HEK293T (cell line): ENCODE results near the gene PTN.

Experiments used
- CTCF ChIA-PET: fragments of 350-600 bp; formaldehyde crosslinking; extraction: SDS; loops from one replicate; lab custom pipeline; 2021; ENCODE audit warnings: antibody characterized with exemption, inconsistent platforms; lab: Yijun Ruan, JAX
- POLR2A ChIA-PET: fragments of 350-600 bp; formaldehyde crosslinking; extraction: SDS; loops from one replicate; lab custom pipeline; 2020; ENCODE audit warnings: antibody characterized with exemption, inconsistent platforms; lab: Yijun Ruan, JAX
- DNase-seq: peaks from one replicate; pipeline ENCODE4 v3.0.0; 2012; ENCODE audit warnings: mixed read lengths; ENCODE audit errors: extremely low spot score
- ARNT ChIP-seq: fragments of 450-650 bp; IDR thresholded peaks from 2 replicates; pipeline ENCODE4 v1.6.1; 2017; ENCODE audit warnings: mild to moderate bottlenecking
- BHLHE40 ChIP-seq: fragments of 450-650 bp; IDR thresholded peaks from 2 replicates; pipeline ENCODE4 v1.6.1; 2016; ENCODE audit warnings: mild to moderate bottlenecking, moderate library complexity, borderline replicate concordance
- CTBP1 ChIP-seq: fragments of 450-650 bp; IDR thresholded peaks from 2 replicates; pipeline ENCODE4 v1.6.1; 2016; ENCODE audit warnings: borderline replicate concordance
- ELF4 ChIP-seq: fragments of 450-650 bp; IDR thresholded peaks from 2 replicates; pipeline ENCODE4 v1.6.1; 2017; ENCODE audit warnings: antibody characterized with exemption
- FOXA1 ChIP-seq: fragments of 450-650 bp; IDR thresholded peaks from 2 replicates; pipeline ENCODE4 v1.6.1; 2016; ENCODE audit warnings: mild to moderate bottlenecking
- FOXK2 ChIP-seq: fragments of 450-650 bp; IDR thresholded peaks from 2 replicates; pipeline ENCODE4 v1.6.1; 2016; ENCODE audit warnings: mild to moderate bottlenecking
- FOXM1 ChIP-seq: fragments of 450-650 bp; IDR thresholded peaks from 2 replicates; pipeline ENCODE4 v1.6.1; 2017; ENCODE audit warnings: mild to moderate bottlenecking, borderline replicate concordance
- HDGF ChIP-seq: fragments of 450-650 bp; IDR thresholded peaks from 2 replicates; pipeline ENCODE4 v1.6.1; 2017; ENCODE audit warnings: antibody characterized with exemption, borderline replicate concordance
- L3MBTL2 ChIP-seq: fragments of 450-650 bp; conservative IDR thresholded peaks from 2 replicates; pipeline ENCODE4 v1.6.1; 2016; ENCODE audit warnings: mild to moderate bottlenecking
- LEF1 ChIP-seq: fragments of 450-650 bp; IDR thresholded peaks from 2 replicates; pipeline ENCODE4 v1.6.1; 2017; ENCODE audit warnings: mild to moderate bottlenecking, borderline replicate concordance
- NFRKB ChIP-seq: fragments of 450-650 bp; IDR thresholded peaks from 2 replicates; pipeline ENCODE4 v1.6.1; 2016; ENCODE audit warnings: mild to moderate bottlenecking, moderate library complexity
- PKNOX1 ChIP-seq: fragments of 450-650 bp; IDR thresholded peaks from 2 replicates; pipeline ENCODE4 v1.6.1; 2016
- SP1 ChIP-seq: fragments of 450-650 bp; IDR thresholded peaks from 2 replicates; pipeline ENCODE4 v1.6.1; 2017
- SUZ12 ChIP-seq: fragments of 450-650 bp; IDR thresholded peaks from 2 replicates; pipeline ENCODE4 v1.6.1; 2016; ENCODE audit warnings: mild to moderate bottlenecking
- TARDBP ChIP-seq: fragments of 450-650 bp; IDR thresholded peaks from 2 replicates; pipeline ENCODE4 v1.6.1; 2016
- ZNF384 ChIP-seq: fragments of 450-650 bp; IDR thresholded peaks from 2 replicates; pipeline ENCODE4 v1.6.1; 2016

The PTN gene

GRCh38 chr7:137331378-137331777 lies 12.2 kb downstream of the PTN start:
- ChIA-PET CTCF (no interaction called here), POLR2A (no interaction called here)
- DNase-seq, result no peak
- TF ChIP-seq NFRKB, result no peak
- no peak for TF ChIP-seq CTBP1
- no peak for TF ChIP-seq ZNF384
- TF ChIP-seq ARNT, result no peak
- no peak for TF ChIP-seq FOXA1
- TF ChIP-seq L3MBTL2, result no peak
- TF ChIP-seq PKNOX1, result no peak
- TF ChIP-seq LEF1, result no peak
- no peak for TF ChIP-seq HDGF
- no peak for TF ChIP-seq ELF4

GRCh38 chr7:137329411-137329810 lies 14.1 kb downstream of the PTN start:
- CTCF ChIA-PET, result no interaction called here
- TF ChIP-seq ZNF384 (no peak), FOXK2 (no peak), FOXM1 (no peak), PKNOX1 (no peak), SP1 (no peak), SUZ12 (no peak), CTBP1 (no peak), LEF1 (no peak), ELF4 (no peak), FOXA1 (no peak), TARDBP (no peak), HDGF (no peak), NFRKB (no peak), L3MBTL2 (no peak), BHLHE40 (no peak), ARNT (no peak)
- POLR2A ChIA-PET, result no interaction called here

GRCh38 chr7:137328373-137329120 lies 15.0 kb downstream of the PTN start:
- ChIA-PET POLR2A (no interaction called here), CTCF (no interaction called here)
- no peak for DNase-seq
- no peak for TF ChIP-seq L3MBTL2
- no peak for TF ChIP-seq CTBP1
- TF ChIP-seq FOXA1, result no peak
- TF ChIP-seq ELF4, result no peak
- TF ChIP-seq TARDBP, result no peak
- no peak for TF ChIP-seq BHLHE40
- no peak for TF ChIP-seq PKNOX1
- no peak for TF ChIP-seq FOXK2
- no peak for TF ChIP-seq ARNT
- TF ChIP-seq ZNF384, result no peak
- TF ChIP-seq SP1, result no peak
- TF ChIP-seq FOXM1, result no peak
- no peak for TF ChIP-seq HDGF
- TF ChIP-seq NFRKB, result no peak
- no peak for TF ChIP-seq LEF1
- no peak for TF ChIP-seq SUZ12

More at GRCh38 chr7:137329411-137329810, 14.1 kb downstream of the PTN start:
- DNase-seq, result no peak

GRCh38 chr7:137325927-137326326 lies 17.6 kb downstream of the PTN start:
- TF ChIP-seq ARNT, result no peak
- no peak for TF ChIP-seq HDGF
- no peak for TF ChIP-seq SP1
- no peak for TF ChIP-seq ZNF384
- no peak for TF ChIP-seq FOXM1
- TF ChIP-seq FOXA1, result no peak
- no peak for TF ChIP-seq BHLHE40
- no peak for TF ChIP-seq LEF1
- no peak for TF ChIP-seq CTBP1
- TF ChIP-seq FOXK2, result no peak
- TF ChIP-seq ELF4, result no peak
- no peak for TF ChIP-seq TARDBP
- no peak for TF ChIP-seq SUZ12
- no peak for TF ChIP-seq NFRKB
- ChIA-PET POLR2A (no interaction called here), CTCF (no interaction called here)
- DNase-seq, result no peak

GRCh38 chr7:137324796-137325696 lies 18.5 kb downstream of the PTN start:
- CTCF ChIA-PET, result interaction anchor here (0.6 kb wide), 1 partner anchor 1388 kb away, joined by 3 read pairs; no protein-coding TSS in a partner anchor
- TF ChIP-seq SP1, result no peak
- no peak for TF ChIP-seq FOXM1
- TF ChIP-seq TARDBP, result no peak
- no peak for TF ChIP-seq PKNOX1
- TF ChIP-seq SUZ12, result no peak
- no peak for TF ChIP-seq FOXK2
- TF ChIP-seq HDGF, result no peak
- no peak for TF ChIP-seq ZNF384
- TF ChIP-seq BHLHE40, result no peak
- no peak for TF ChIP-seq CTBP1
- TF ChIP-seq ARNT, result no peak
- TF ChIP-seq L3MBTL2, result no peak
- no peak for TF ChIP-seq LEF1
- TF ChIP-seq NFRKB, result no peak
- no peak for TF ChIP-seq FOXA1
- no peak for TF ChIP-seq ELF4
- POLR2A ChIA-PET, result no interaction called here
- DNase-seq, result no peak
